Measurements from ENCODE around the gene MLPH. TPM values are rescaled to one million over a fixed set of nuclear protein-coding genes. Genes with fewer than 3 reads are reported as not detected.
"Not testable (repeated sequence)": the region's sequence is repeated elsewhere in the genome, so short reads cannot be mapped to it uniquely, and the experiment has no call there.

Gene MLPH
- total RNA-seq, 3 donors from 2014 or later = 0.38 to 0.48 (median 0.47) TPM

GRCh38 chr2:237467447-237468179, 19.4 kb upstream of the MLPH start:
- Mint-ChIP-seq H3K4me3 (no peak overlapping the region), H3K27me3 (ENCODE audit: low read depth) (peaks cover 2% of the 10 kb centered on the region), H3K4me1 (ENCODE audit: low read depth) (no peaks in the 10 kb centered on the region), H3K9me3 (no peaks in the 10 kb centered on the region), H3K36me3 (ENCODE audit: insufficient read depth) (no peaks in the 10 kb centered on the region)
- no peak for ATAC-seq
- DNase-seq = no peak

GRCh38 chr2:237469410-237469809, 17.6 kb upstream of the MLPH start:
- H3K4me3 Mint-ChIP-seq; ATAC-seq; H3K27me3 Mint-ChIP-seq (ENCODE audit: low read depth): not testable (repeated sequence)

GRCh38 chr2:237469849-237470248, 17.2 kb upstream of the MLPH start:
- Mint-ChIP-seq H3K27me3 (ENCODE audit: low read depth) (no peaks in the 10 kb centered on the region), H3K36me3 (ENCODE audit: insufficient read depth) (no peaks in the 10 kb centered on the region), H3K4me3 (no peak overlapping the region), H3K9me3 (no peaks in the 10 kb centered on the region), H3K4me1 (ENCODE audit: low read depth) (peaks cover 3% of the 10 kb centered on the region)
- no peak for ATAC-seq
- DNase-seq = no peak

More at GRCh38 chr2:237469410-237469809, 17.6 kb upstream of the MLPH start:
- DNase-seq; H3K36me3 Mint-ChIP-seq (ENCODE audit: insufficient read depth); H3K9me3 Mint-ChIP-seq; H3K4me1 Mint-ChIP-seq (ENCODE audit: low read depth): not testable (repeated sequence)

- no peak for ATAC-seq
- H3K36me3 Mint-ChIP-seq (ENCODE audit: insufficient read depth) = no peaks in the 10 kb centered on the region
- peaks cover 6% of the 10 kb centered on the region for H3K4me1 Mint-ChIP-seq (ENCODE audit: low read depth)
- H3K4me3 Mint-ChIP-seq = no peak overlapping the region
- no peaks in the 10 kb centered on the region for H3K27me3 Mint-ChIP-seq (ENCODE audit: low read depth)
- no peak for DNase-seq
- H3K9me3 Mint-ChIP-seq = no peaks in the 10 kb centered on the region
These were observed 16.1 kb upstream of the MLPH start for GRCh38 chr2:237470914-237471313.

- H3K36me3 Mint-ChIP-seq (ENCODE audit: insufficient read depth) = no peaks in the 10 kb centered on the region
- H3K27me3 Mint-ChIP-seq (ENCODE audit: low read depth) = peaks cover 4% of the 10 kb centered on the region
- H3K4me3 Mint-ChIP-seq = no peak overlapping the region
- DNase-seq (peak; percentile 37), ATAC-seq (peak in 1 of 2 donors; percentile 24)
- H3K4me1 Mint-ChIP-seq (ENCODE audit: low read depth) = peaks cover 9% of the 10 kb centered on the region
- H3K9me3 Mint-ChIP-seq = no peaks in the 10 kb centered on the region
These were observed 15.4 kb upstream of the MLPH start for GRCh38 chr2:237471438-237472186.

GRCh38 chr2:237472187-237472712, 14.8 kb upstream of the MLPH start:
- ATAC-seq (no peak), DNase-seq (no peak)
- Mint-ChIP-seq H3K4me1 (ENCODE audit: low read depth) (peaks cover 9% of the 10 kb centered on the region), H3K4me3 (no peak overlapping the region), H3K27me3 (ENCODE audit: low read depth) (peaks cover 9% of the 10 kb centered on the region), H3K9me3 (no peaks in the 10 kb centered on the region), H3K36me3 (ENCODE audit: insufficient read depth) (no peaks in the 10 kb centered on the region)

GRCh38 chr2:237472909-237473877, 13.9 kb upstream of the MLPH start:
- Mint-ChIP-seq H3K4me3 (no peak overlapping the region), H3K27me3 (ENCODE audit: low read depth) (peaks cover 15% of the 10 kb centered on the region), H3K36me3 (ENCODE audit: insufficient read depth) (no peaks in the 10 kb centered on the region), H3K9me3 (no peaks in the 10 kb centered on the region), H3K4me1 (ENCODE audit: low read depth) (peaks cover 9% of the 10 kb centered on the region)
- no peak for DNase-seq
- no peak for ATAC-seq

GRCh38 chr2:237473878-237474441, 13.1 kb upstream of the MLPH start:
- H3K4me1 Mint-ChIP-seq (ENCODE audit: low read depth) = peaks cover 9% of the 10 kb centered on the region
- H3K4me3 Mint-ChIP-seq = peak overlapping the region; percentile 83
- peaks cover 15% of the 10 kb centered on the region for H3K27me3 Mint-ChIP-seq (ENCODE audit: low read depth)
- no peaks in the 10 kb centered on the region for H3K9me3 Mint-ChIP-seq
- DNase-seq (no peak), ATAC-seq (no peak)
- H3K36me3 Mint-ChIP-seq (ENCODE audit: insufficient read depth) = no peaks in the 10 kb centered on the region

GRCh38 chr2:237474442-237474911, 12.6 kb upstream of the MLPH start:
- DNase-seq = no peak
- Mint-ChIP-seq H3K27me3 (ENCODE audit: low read depth) (peaks cover 15% of the 10 kb centered on the region), H3K36me3 (ENCODE audit: insufficient read depth) (no peaks in the 10 kb centered on the region), H3K4me1 (ENCODE audit: low read depth) (peaks cover 9% of the 10 kb centered on the region), H3K9me3 (no peaks in the 10 kb centered on the region), H3K4me3 (peak overlapping the region; percentile 83)
- no peak for ATAC-seq

- Mint-ChIP-seq H3K36me3 (ENCODE audit: insufficient read depth) (no peaks in the 10 kb centered on the region), H3K4me3 (peak overlapping the region; percentile 83), H3K9me3 (no peaks in the 10 kb centered on the region), H3K27me3 (ENCODE audit: low read depth) (peaks cover 16% of the 10 kb centered on the region), H3K4me1 (ENCODE audit: low read depth) (peaks cover 9% of the 10 kb centered on the region)
- DNase-seq = peak; percentile 75
- peak; percentile 81 to 83 for ATAC-seq
These were observed 11.9 kb upstream of the MLPH start for GRCh38 chr2:237474931-237475703.

- H3K36me3 Mint-ChIP-seq (ENCODE audit: insufficient read depth) = no peaks in the 10 kb centered on the region
- H3K4me3 Mint-ChIP-seq = peak overlapping the region; percentile 76
- peaks cover 20% of the 10 kb centered on the region for H3K27me3 Mint-ChIP-seq (ENCODE audit: low read depth)
- DNase-seq = peak; percentile 43
- H3K4me1 Mint-ChIP-seq (ENCODE audit: low read depth) = peaks cover 9% of the 10 kb centered on the region
- peak; percentile 78 to 81 for ATAC-seq
- H3K9me3 Mint-ChIP-seq = no peaks in the 10 kb centered on the region
These were observed 11.3 kb upstream of the MLPH start for GRCh38 chr2:237475704-237476141.

- Mint-ChIP-seq H3K9me3 (no peaks in the 10 kb centered on the region), H3K27me3 (ENCODE audit: low read depth) (peaks cover 26% of the 10 kb centered on the region), H3K4me3 (no peak overlapping the region), H3K36me3 (ENCODE audit: insufficient read depth) (no peaks in the 10 kb centered on the region), H3K4me1 (ENCODE audit: low read depth) (peaks cover 9% of the 10 kb centered on the region)
- ATAC-seq (no peak), DNase-seq (no peak)
These were observed 9.0 kb upstream of the MLPH start for GRCh38 chr2:237478095-237478494.

GRCh38 chr2:237478979-237479378, 8.1 kb upstream of the MLPH start:
- Mint-ChIP-seq H3K36me3 (ENCODE audit: insufficient read depth) (no peaks in the 10 kb centered on the region), H3K27me3 (ENCODE audit: low read depth) (peaks cover 28% of the 10 kb centered on the region), H3K4me1 (ENCODE audit: low read depth) (peaks cover 9% of the 10 kb centered on the region), H3K4me3 (no peak overlapping the region), H3K9me3 (no peaks in the 10 kb centered on the region)
- DNase-seq = no peak
- ATAC-seq = no peak
